G401.6 (cell line): ENCODE results near the gene RNASE7.

Experiments used
- FAIRE-seq: peaks from 2 replicates; lab custom pipeline; 2012; peaks lifted over from hg19 to GRCh38; lab: Jason Lieb, UNC

Gene RNASE7

GRCh38 chr14:21088687-21089086, 46.5 kb downstream of the RNASE7 start:
- FAIRE-seq = no peak

- FAIRE-seq = no peak
These were observed 47.1 kb downstream of the RNASE7 start for GRCh38 chr14:21089271-21089670.

- no peak for FAIRE-seq
These were observed 47.7 kb downstream of the RNASE7 start for GRCh38 chr14:21089877-21090193.

- no peak for FAIRE-seq
These were observed 48.2 kb downstream of the RNASE7 start for GRCh38 chr14:21090194-21090939.

- no peak for FAIRE-seq
These were observed 48.9 kb downstream of the RNASE7 start for GRCh38 chr14:21090940-21091663.

- no peak for FAIRE-seq
These were observed 49.7 kb downstream of the RNASE7 start for GRCh38 chr14:21091821-21092272.

GRCh38 chr14:21092273-21093011, 50.3 kb downstream of the RNASE7 start:
- no peak for FAIRE-seq

GRCh38 chr14:21093018-21093417, 50.9 kb downstream of the RNASE7 start:
- FAIRE-seq = no peak
